Fibroblast of lung (primary cell): ENCODE data around the gene BCL3.

Experiments
- CTCF ChIP-seq, 2 donors: IDR thresholded peaks in 1 of 2; conservative IDR thresholded peaks in 1 of 2; 1 replicate in 1 of 2; 2 replicates in 1 of 2; pipeline ENCODE4 v1.5.1; 2011 to 2012; ENCODE audit warnings: low read length in 2 of 2, control low read depth in 1 of 2, inconsistent platforms in 1 of 2, low read depth in 1 of 2, mild to moderate bottlenecking in 1 of 2
- EZH2 ChIP-seq: IDR thresholded peaks from 2 replicates; pipeline ENCODE4 v1.5.1; 2012; ENCODE audit warnings: low read length, control low read depth, mild to moderate bottlenecking; ENCODE audit errors: missing control alignments

GRCh38 chr19:44788971-44789370 is 40.5 kb downstream of the BCL3 start:
- no peak for TF ChIP-seq CTCF (conservative IDR thresholded peaks at IDR 0.05 in 1 of 2, IDR thresholded peaks at IDR 0.05 in 1 of 2; ENCODE audit: low read depth in 1 of 2, low read length in 2 of 2)
- TF ChIP-seq EZH2: no peak
